ENCODE results near the gene GPAT3.
"Not testable (repeated sequence)": the region's sequence is repeated elsewhere in the genome, so short reads cannot be mapped to it uniquely, and the experiment has no call there.

The GPAT3 gene

GRCh38 chr4:83535520-83536361 lies at the start of gene GPAT3:
Gene GPAT3, plus strand, starts transcription at chr4:83536108. Its CDS starts 515 bp downstream, at chr4:83536623.
- peak; percentile 63 for DNase-seq (ENCODE audit: low spot score)

GRCh38 chr4:83486457-83487129 lies 49.3 kb upstream of the GPAT3 start:
- no peak for DNase-seq (ENCODE audit: low spot score)

- no peak for DNase-seq (ENCODE audit: low spot score)
Measured at GRCh38 chr4:83489711-83490326, 46.1 kb upstream of the GPAT3 start.

- peak; percentile 39 for DNase-seq (ENCODE audit: low spot score)
Measured at GRCh38 chr4:83490876-83491450, 44.9 kb upstream of the GPAT3 start.

GRCh38 chr4:83496085-83496917 lies 39.6 kb upstream of the GPAT3 start:
- DNase-seq (ENCODE audit: low spot score), result not testable (repeated sequence)

- no peak for DNase-seq (ENCODE audit: low spot score)
Measured at GRCh38 chr4:83498187-83498586, 37.7 kb upstream of the GPAT3 start.

- DNase-seq (ENCODE audit: low spot score), result not testable (repeated sequence)
Measured at GRCh38 chr4:83501671-83502070, 34.2 kb upstream of the GPAT3 start.

GRCh38 chr4:83503974-83504373 lies 31.9 kb upstream of the GPAT3 start:
- no peak for DNase-seq (ENCODE audit: low spot score)

- no peak for DNase-seq (ENCODE audit: low spot score)
Measured at GRCh38 chr4:83504503-83504902, 31.4 kb upstream of the GPAT3 start.

- DNase-seq (ENCODE audit: low spot score), result no peak
Measured at GRCh38 chr4:83504996-83505395, 30.9 kb upstream of the GPAT3 start.

- DNase-seq (ENCODE audit: low spot score), result not testable (repeated sequence)
Measured at GRCh38 chr4:83509156-83509585, 26.7 kb upstream of the GPAT3 start.

- no peak for DNase-seq (ENCODE audit: low spot score)
Measured at GRCh38 chr4:83510442-83510841, 25.5 kb upstream of the GPAT3 start.

- no peak for DNase-seq (ENCODE audit: low spot score)
Measured at GRCh38 chr4:83516042-83516772, 19.7 kb upstream of the GPAT3 start.

GRCh38 chr4:83522239-83522638 lies 13.7 kb upstream of the GPAT3 start:
- DNase-seq (ENCODE audit: low spot score), result no peak

GRCh38 chr4:83527671-83528070 lies 8.2 kb upstream of the GPAT3 start:
- DNase-seq (ENCODE audit: low spot score), result no peak

- no peak for DNase-seq (ENCODE audit: low spot score)
Measured at GRCh38 chr4:83536362-83537272, 709 bp downstream of the GPAT3 start.

GRCh38 chr4:83542225-83542624 lies 6.3 kb downstream of the GPAT3 start:
- no peak for DNase-seq (ENCODE audit: low spot score)

- no peak for DNase-seq (ENCODE audit: low spot score)
Measured at GRCh38 chr4:83546786-83547185, 10.9 kb downstream of the GPAT3 start.

- no peak for DNase-seq (ENCODE audit: low spot score)
Measured at GRCh38 chr4:83548151-83548905, 12.4 kb downstream of the GPAT3 start.
